K562 (cell line): ENCODE measurements around the gene TAOK2.

Experiments
- NFXL1 ChIP-seq: fragments of 450-650 bp; formaldehyde crosslinking; IDR thresholded peaks from 2 replicates; pipeline ENCODE4 v1.4.0; 2021; ENCODE audit warnings: mild to moderate bottlenecking
- POLR2A ChIP-seq: fragments of 450-650 bp; conservative IDR thresholded peaks from 2 replicates; pipeline ENCODE4 v1.6.1; 2016
- XRCC4 ChIP-seq: IDR thresholded peaks from one replicate; pipeline ENCODE4 v1.6.1; 2011; ENCODE audit not compliant: insufficient read depth, insufficient read length; ENCODE audit errors: extremely low read depth
- ZNF589 ChIP-seq: fragments of 200-800 bp; sonication (Bioruptor generic); IDR thresholded peaks from 2 replicates; pipeline ENCODE4 v1.6.1; 2016; ENCODE audit warnings: low read depth, missing genetic modification characterization, missing compliant biosample characterization

GRCh38 chr16:29988346-29989075 is 14.8 kb downstream of the TAOK2 start:
- TF ChIP-seq POLR2A (no peak), ZNF589 (CRISPR knock-in tag) (no peak), NFXL1 (no peak), XRCC4 (no peak)
